Panc1 (cell line): ENCODE measurements around the gene CSK. TPM values are rescaled to one million over a fixed set of nuclear protein-coding genes. Genes with fewer than 3 reads are reported as not detected.

Source experiments
- ATAC-seq: fragments of 200-7000 bp; cut with Tn5 transposase; 2 replicates; pipeline ENCODE4 v1.9.1; 2020; ENCODE audit warnings: mild to moderate bottlenecking, moderate library complexity
- Bru-seq: library from RNA; stranded (reverse); fragments of 400-500 nt; gene quantifications from one replicate; lab custom pipeline; 2021; lab: Mats Ljungman, UMichigan
- BruChase-seq, 2 experiments: library from RNA; stranded (reverse); fragments of 400-500 nt; gene quantifications; one replicate each; lab custom pipeline; 2021; lab: Mats Ljungman, UMichigan
- BruUV-seq: library from RNA; stranded (reverse); fragments of 400-500 nt; replicated peaks from 2 replicates; lab custom pipeline; 2021; lab: Mats Ljungman, UMichigan
- CTCF ChIA-PET: fragments of 300-600 bp; sonication (Branson Sonifier 250); formaldehyde crosslinking; loops from one replicate; lab custom pipeline; 2022; ENCODE audit warnings: antibody characterized with exemption; lab: Charles Lee
- POLR2A ChIA-PET: fragments of 300-600 bp; sonication (Branson Sonifier 250); formaldehyde crosslinking; loops from one replicate; lab custom pipeline; 2022; ENCODE audit warnings: antibody characterized with exemption; lab: Charles Lee
- DNase-seq: peaks from one replicate; pipeline ENCODE4 v3.0.0-alpha.2; 2010; ENCODE audit warnings: low read depth, low spot score
- H3K27ac ChIP-seq: 2 replicates; pipeline ENCODE4 v1.5.1; 2011; ENCODE audit warnings: mild to moderate bottlenecking, low read length, inconsistent platforms
- H3K27me3 ChIP-seq: fragments of 200-500 bp; sonication (Bioruptor generic); 2 replicates; pipeline ENCODE4 v1.6.0; 2014; ENCODE audit warnings: low read length, inconsistent platforms; ENCODE audit not compliant: control insufficient read depth, insufficient read depth
- H3K36me3 ChIP-seq: fragments of 200-500 bp; sonication (Bioruptor generic); 2 replicates; pipeline ENCODE4 v1.5.1; 2014; ENCODE audit warnings: inconsistent platforms, mild to moderate bottlenecking, low read length, moderate library complexity; ENCODE audit not compliant: control insufficient read depth, insufficient read depth
- H3K4me1 ChIP-seq: 2 replicates; pipeline ENCODE4 v1.5.1; 2011; ENCODE audit warnings: inconsistent platforms, mild to moderate bottlenecking, low read length, moderate library complexity; ENCODE audit not compliant: control insufficient read depth, insufficient read depth
- H3K4me3 ChIP-seq, 2 experiments: 2 replicates each; pipeline ENCODE4 v1.5.1; 2011 to 2012; ENCODE audit warnings: low read depth in 2 of 2, low read length in 2 of 2, mild to moderate bottlenecking in 2 of 2, inconsistent platforms in 1 of 2, moderate library complexity in 1 of 2
- H3K9me3 ChIP-seq: fragments of 200-500 bp; sonication (Bioruptor generic); 2 replicates; pipeline ENCODE4 v1.5.1; 2014; ENCODE audit warnings: low read depth, mild to moderate bottlenecking, inconsistent platforms, low read length, moderate library complexity; ENCODE audit not compliant: control insufficient read depth, insufficient read depth
- CTCF ChIP-seq: fragments of 450-650 bp; IDR thresholded peaks from 2 replicates; pipeline ENCODE4 v1.5.1; 2017; ENCODE audit warnings: mild to moderate bottlenecking
- POLR2AphosphoS5 ChIP-seq: IDR thresholded peaks from 2 replicates; pipeline ENCODE4 v1.6.1; 2012; ENCODE audit warnings: mild to moderate bottlenecking, low read depth, low read length, moderate library complexity
- REST ChIP-seq, 2 experiments: IDR thresholded peaks; 2 replicates each; pipeline ENCODE4 v1.6.1; 2011 to 2012; ENCODE audit warnings: low read depth in 2 of 2, control low read depth in 1 of 2, low read length in 1 of 2, mild to moderate bottlenecking in 1 of 2, moderate library complexity in 1 of 2; ENCODE audit not compliant: insufficient read depth in 1 of 2
- SIN3A ChIP-seq: IDR thresholded peaks from 2 replicates; pipeline ENCODE4 v1.6.1; 2012; ENCODE audit warnings: low read depth, mild to moderate bottlenecking, low read length, moderate library complexity, borderline replicate concordance; ENCODE audit not compliant: insufficient read depth
- TCF7L2 ChIP-seq: IDR thresholded peaks from 2 replicates; pipeline ENCODE4 v1.6.1; 2011; ENCODE audit warnings: mild to moderate bottlenecking, low read depth, low read length, inconsistent platforms
- in situ Hi-C: cut with HindIII; loops from 2 replicates; pipeline ENCODE4 v1.10.0; 2016; ENCODE audit warnings: low sequenced_read_pairs, low pct_unique_long_range_greater_than_20kb
- intact Hi-C: fragments of 100-400 bp; cut with micrococcal nuclease; formaldehyde crosslinking; loops from one replicate; pipeline ENCODE4 v1.10.0; 2022; ENCODE audit not compliant: unreplicated experiment
- long read RNA-seq: library from polyadenylated mRNA; unstranded; transcript quantifications from one replicate; pipeline ENCODE4 v2.0.0, GENCODE V29; 2021; ENCODE audit not compliant: unreplicated experiment
- polyA plus RNA-seq: library from polyadenylated mRNA; unstranded; fragments of >200 nt; gene quantifications from one replicate; pipeline ENCODE4 v1.2.1, GENCODE V29; 2012; ENCODE audit warnings: missing spikeins; ENCODE audit not compliant: insufficient read length
- total RNA-seq: library from RNA; stranded (reverse); gene quantifications from one replicate; pipeline ENCODE4 v1.2.1, GENCODE V29; 2021; ENCODE audit not compliant: unreplicated experiment

Gene CSK
- total RNA-seq (81.4 TPM), Bru-seq, nascent RNA (percentile 67 among the genes with signal in this experiment), BruChase-seq, experiment 1, labeled RNA remaining after a 2-hour chase (percentile 76 among the genes with signal in this experiment), BruChase-seq, experiment 2, labeled RNA remaining after a 6-hour chase (percentile 84 among the genes with signal in this experiment)
- polyA plus RNA-seq, result 112 TPM
- long read RNA-seq, transcript CSK-201 (13 exons, 2,767 nt), result major isoform, 36 of 93 reads
- long read RNA-seq, partial matches to known transcripts, result 48 of 93 reads
- long read RNA-seq, other reads (novel, unspliced or antisense), result 7 of 93 reads

GRCh38 chr15:74781431-74782258, at the start of gene CSK:
CSK (plus strand) TSS chr15:74782080; CDS start chr15:74798298, 16,218 bp downstream.
- BruUV-seq, result no TSS peak
- H3K9me3 ChIP-seq, result no peaks in the 10 kb centered on the region
- peak within 1 kb of the TSS; percentile 87 to 90 for H3K4me3 ChIP-seq
- H3K36me3 ChIP-seq, result peaks cover 3% of the 10 kb centered on the region; the same call in 1 of the 2 replicates
- CTCF ChIA-PET, result interaction anchor here (0.6 to 2.0 kb wide), 3 partner anchors 10 to 18 kb away, joined by 3 to 10 read pairs (median 5); no protein-coding TSS in a partner anchor
- ATAC-seq (peak; percentile 88), DNase-seq (no peak)
- peaks cover 43% of the 10 kb centered on the region for H3K4me1 ChIP-seq
- POLR2A ChIA-PET, result no interaction called here
- no peaks in the 10 kb centered on the region for H3K27me3 ChIP-seq
- in situ Hi-C loops (no loop called here), intact Hi-C loops (no loop called here)
- peak within 1 kb of the TSS; percentile 87 for H3K27ac ChIP-seq
- TF ChIP-seq TCF7L2, result no peak
- TF ChIP-seq CTCF, result peak; percentile 99
- TF ChIP-seq REST (IDR thresholded peaks at IDR 0.05; ENCODE audit: insufficient read depth in 1 of 2, low read depth in 2 of 2, low read length in 1 of 2), result no peak
- TF ChIP-seq SIN3A, result peak; percentile 76; the same call in 1 of the 2 replicates
- peak; percentile 37; the same call in 1 of the 2 replicates for TF ChIP-seq POLR2AphosphoS5

GRCh38 chr15:74732846-74733245, 49.0 kb upstream of the CSK start:
- H3K27ac ChIP-seq, result no peak overlapping the region
- CTCF ChIA-PET, result no interaction called here
- DNase-seq (no peak), ATAC-seq (no peak)
- intact Hi-C loops (no loop called here), in situ Hi-C loops (no loop called here)
- H3K36me3 ChIP-seq, result no peaks in the 10 kb centered on the region
- H3K4me1 ChIP-seq, result no peaks in the 10 kb centered on the region
- TF ChIP-seq CTCF (no peak), SIN3A (no peak), REST (IDR thresholded peaks at IDR 0.05; ENCODE audit: insufficient read depth in 1 of 2, low read depth in 2 of 2, low read length in 1 of 2) (no peak), POLR2AphosphoS5 (no peak), TCF7L2 (no peak)
- POLR2A ChIA-PET, result no interaction called here
- no peaks in the 10 kb centered on the region for H3K27me3 ChIP-seq
- no peak overlapping the region for H3K4me3 ChIP-seq
- no peaks in the 10 kb centered on the region for H3K9me3 ChIP-seq
- BruUV-seq, result no TSS peak
